ENCODE data around the gene CCNT2.

DNA sequence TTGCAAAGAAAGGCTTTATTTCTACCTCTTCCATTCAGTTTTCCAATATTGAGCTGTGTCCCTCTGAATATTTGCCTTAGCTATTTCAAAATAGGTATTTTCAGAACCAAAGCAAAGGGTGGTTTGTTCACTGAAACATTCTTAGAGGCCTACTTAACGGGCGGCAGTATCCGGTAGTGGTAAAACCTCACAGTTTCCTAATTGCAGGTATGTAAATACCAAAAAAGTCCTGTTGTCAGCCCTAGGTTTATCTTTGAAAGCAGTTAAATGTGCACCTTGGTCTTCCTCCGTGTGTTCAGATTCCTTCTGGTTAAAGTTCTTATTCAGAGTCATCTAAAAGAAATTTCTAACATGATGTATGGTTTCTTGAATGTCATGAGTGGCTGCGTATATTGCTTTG, 38.9 kb downstream of the CCNT2 start:
- TF ChIP-seq CTCF (IDR thresholded peaks at IDR 0.05) (no peak), POLR2A (IDR thresholded peaks at IDR 0.05) (no peak)
